Activated CD4-positive, alpha-beta T cell treated with anti-CD3 and anti-CD28 coated beads for 24 hours (primary cell): ENCODE data around the gene SORD.
"Not testable (repeated sequence)": the region's sequence is repeated elsewhere in the genome, so short reads cannot be mapped to it uniquely, and the experiment has no call there.

Source experiments
- DNase-seq, 2 donors: peaks; one replicate each; pipeline ENCODE4 v3.0.0-alpha.2; 2020; ENCODE audit warnings: low read depth in 2 of 2

Gene SORD

GRCh38 chr15:45097466-45097865, 74.5 kb downstream of the SORD start:
- no peak for DNase-seq

- DNase-seq, result no peak
These were observed 76.7 kb downstream of the SORD start for GRCh38 chr15:45099549-45100165.

- no peak for DNase-seq
These were observed 78.1 kb downstream of the SORD start for GRCh38 chr15:45100884-45101625.

GRCh38 chr15:45101749-45102148, 78.8 kb downstream of the SORD start:
- DNase-seq, result no peak

- no peak for DNase-seq
These were observed 79.2 kb downstream of the SORD start for GRCh38 chr15:45102226-45102625.

- not testable (repeated sequence) for DNase-seq
These were observed 81.2 kb downstream of the SORD start for GRCh38 chr15:45104170-45104569.

- no peak for DNase-seq
These were observed 82.6 kb downstream of the SORD start for GRCh38 chr15:45105586-45105985.

- no peak for DNase-seq
These were observed 83.2 kb downstream of the SORD start for GRCh38 chr15:45106002-45106790.

GRCh38 chr15:45107941-45108630, 85.1 kb downstream of the SORD start:
- DNase-seq, result no peak

- no peak for DNase-seq
These were observed 87.3 kb downstream of the SORD start for GRCh38 chr15:45110256-45110820.

GRCh38 chr15:45111390-45112142, 88.6 kb downstream of the SORD start:
- DNase-seq, result no peak

GRCh38 chr15:45112143-45112590, 89.2 kb downstream of the SORD start:
- no peak for DNase-seq

- no peak for DNase-seq
These were observed 89.8 kb downstream of the SORD start for GRCh38 chr15:45112591-45113379.

- no peak for DNase-seq
These were observed 90.5 kb downstream of the SORD start for GRCh38 chr15:45113380-45113990.

GRCh38 chr15:45114076-45114750, 91.2 kb downstream of the SORD start, which contains the start of the genes DUOX2 and DUOXA2:
Gene DUOX2, minus strand, starts transcription at chr15:45114172. Its CDS starts 761 bp downstream, at chr15:45113411.
Gene DUOXA2, plus strand, starts transcription at chr15:45114326. Its CDS starts 280 bp downstream, at chr15:45114606.
- DNase-seq, result no peak

GRCh38 chr15:45114751-45115085, 91.7 kb downstream of the SORD start:
- DNase-seq, result no peak

- DNase-seq, result no peak
These were observed 92.4 kb downstream of the SORD start for GRCh38 chr15:45115312-45115820.

- no peak for DNase-seq
These were observed 93.0 kb downstream of the SORD start for GRCh38 chr15:45116006-45116481.
